Esophagus muscularis mucosa (tissue), 4 donors: Measurements from ENCODE around the gene LRMDA. TPM values are rescaled to one million over a fixed set of nuclear protein-coding genes. Genes with fewer than 3 reads are reported as not detected.

Experiments used
- DNase-seq: peaks from one replicate; pipeline ENCODE4 v3.0.0-alpha.2; 2017; ENCODE audit errors: extremely low spot score
- H3K27ac ChIP-seq, 4 donors: fragments of 200-600 bp; sonication (generic); replicated peaks in 1 of 4; 1 replicate in 3 of 4; 2 replicates in 1 of 4; pipeline ENCODE4 v1.5.1; 2016 to 2019; ENCODE audit warnings: mild to moderate bottlenecking in 1 of 4
- H3K27me3 ChIP-seq, 4 donors: fragments of 200-600 bp; sonication (generic); one replicate each; pipeline versions ENCODE4 v1.5.1 to v1.6.0; 2016 to 2019
- H3K36me3 ChIP-seq, 4 donors: fragments of 200-600 bp; sonication (generic); one replicate each; pipeline ENCODE4 v1.5.1; 2016 to 2019
- H3K4me1 ChIP-seq, 4 donors: fragments of 200-600 bp; sonication (generic); one replicate each; pipeline ENCODE4 v1.5.1; 2016 to 2019
- H3K4me3 ChIP-seq, 4 donors: fragments of 200-600 bp; sonication (generic); 1 replicate in 2 of 4; 2 replicates in 2 of 4; pipeline ENCODE4 v1.5.1; 2016 to 2019; ENCODE audit warnings: mild to moderate bottlenecking in 4 of 4, moderate library complexity in 1 of 4
- H3K9me3 ChIP-seq, 4 donors: fragments of 200-600 bp; sonication (generic); 1 replicate in 3 of 4; 2 replicates in 1 of 4; pipeline ENCODE4 v1.5.1; 2016 to 2019
- CTCF ChIP-seq, 3 experiments: fragments of 200-600 bp in 2 of 3; fragments of 450-650 bp in 1 of 3; sonication (generic) in 2 of 3; IDR thresholded peaks; one replicate each; pipeline ENCODE4 v1.5.1; 2017 to 2019; ENCODE audit warnings: antibody characterized with exemption in 3 of 3, mild to moderate bottlenecking in 2 of 3, moderate library complexity in 1 of 3
- EP300 ChIP-seq: sonication (generic); formaldehyde crosslinking; IDR thresholded peaks from one replicate; pipeline ENCODE4 v1.6.1; 2017; ENCODE audit warnings: antibody characterized with exemption
- POLR2A ChIP-seq: fragments of 450-650 bp; IDR thresholded peaks from one replicate; pipeline ENCODE4 v1.6.1; 2017; ENCODE audit warnings: antibody characterized with exemption, moderate library complexity, mild to moderate bottlenecking, low read depth
- POLR2AphosphoS5 ChIP-seq, 2 donors: sonication (generic); formaldehyde crosslinking; IDR thresholded peaks; one replicate each; pipeline ENCODE4 v1.6.1; 2017; ENCODE audit warnings: antibody characterized with exemption in 2 of 2
- whole genome bisulfite sequencing: methylation state at CpG from one replicate; pipeline ENCODE4 v1.1.5; 2018; 5-methylcytosine and 5-hydroxymethylcytosine counted together
- intact Hi-C: fragments of 100-400 bp; cut with DNase I; formaldehyde crosslinking; loops from one replicate; pipeline ENCODE4 v1.15.1; 2023
- total RNA-seq, 4 donors: library from RNA; depleted of rRNA; stranded (reverse); fragments of >200 nt; gene quantifications; one replicate each; pipeline versions ENCODE4 v1.1.0 to v1.2.1, GENCODE V29; 2016

The LRMDA gene
- total RNA-seq, 4 donors from 2014 or later, result 14.3 to 34.9 (median 26.5) TPM

- Histone ChIP-seq H3K4me3 (no peak overlapping the region), H3K27me3 (no peaks in the 10 kb centered on the region), H3K27ac (no peak overlapping the region), H3K4me1 (peaks cover 0 to 16% (median 5%) of the 10 kb centered on the region in 4 donors), H3K36me3 (no peaks in the 10 kb centered on the region), H3K9me3 (no peaks in the 10 kb centered on the region)
- 91% methylated on average over 5 of the region's 5 CpGs for WGBS
- intact Hi-C loops, result no loop called here
- TF ChIP-seq POLR2A (no peak), EP300 (no peak), POLR2AphosphoS5 (IDR thresholded peaks at IDR 0.05) (no peak), CTCF (IDR thresholded peaks at IDR 0.05) (no peak)
- peak; percentile 14 for DNase-seq
Observed at GRCh38 chr10:75807456-75807855, 376.0 kb downstream of the LRMDA start.

GRCh38 chr10:75809003-75809402 is 377.6 kb downstream of the LRMDA start:
- no peaks in the 10 kb centered on the region for H3K27me3 ChIP-seq
- peak; percentile 57 for DNase-seq
- H3K27ac ChIP-seq, result no peak overlapping the region
- no peak overlapping the region for H3K4me3 ChIP-seq
- H3K9me3 ChIP-seq, result no peaks in the 10 kb centered on the region
- intact Hi-C loops, result no loop called here
- no peaks in the 10 kb centered on the region for H3K36me3 ChIP-seq
- 100% methylated on average over 3 of the region's 3 CpGs for WGBS
- H3K4me1 ChIP-seq, result peaks cover 0 to 5% (median under 1%) of the 10 kb centered on the region in 4 donors
- TF ChIP-seq POLR2A (no peak), EP300 (no peak), POLR2AphosphoS5 (IDR thresholded peaks at IDR 0.05) (no peak), CTCF (IDR thresholded peaks at IDR 0.05) (no peak)

- Histone ChIP-seq H3K27me3 (no peaks in the 10 kb centered on the region), H3K9me3 (no peaks in the 10 kb centered on the region), H3K36me3 (no peaks in the 10 kb centered on the region), H3K4me1 (no peaks in the 10 kb centered on the region), H3K4me3 (no peak overlapping the region), H3K27ac (no peak overlapping the region)
- TF ChIP-seq POLR2A (no peak), EP300 (no peak), POLR2AphosphoS5 (IDR thresholded peaks at IDR 0.05) (no peak), CTCF (IDR thresholded peaks at IDR 0.05) (no peak)
- DNase-seq, result peak; percentile 26
- intact Hi-C loops, result no loop called here
Observed at GRCh38 chr10:75814014-75814413, 382.6 kb downstream of the LRMDA start.

DNA sequence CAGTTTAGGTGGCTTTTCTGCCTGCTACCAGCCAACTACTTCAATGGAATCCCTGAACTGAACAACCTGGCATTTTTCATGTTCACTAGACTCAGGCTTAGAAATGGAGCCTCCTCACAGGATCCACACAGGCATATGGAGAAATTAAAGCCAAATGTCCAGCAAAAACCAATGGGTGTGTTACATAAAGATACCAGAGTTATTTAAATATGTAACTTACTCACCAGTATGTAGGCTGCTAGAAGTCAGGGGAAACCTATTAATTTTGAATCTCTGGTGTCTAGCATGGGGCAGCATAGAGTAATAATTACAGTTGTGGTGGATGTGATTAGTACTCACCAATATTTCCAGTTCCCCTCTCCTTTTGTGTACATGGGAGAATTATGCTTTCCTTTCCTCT is 383.6 kb downstream of the LRMDA start:
- H3K36me3 ChIP-seq, result no peaks in the 10 kb centered on the region
- DNase-seq, result peak; percentile 19
- H3K27me3 ChIP-seq, result no peaks in the 10 kb centered on the region
- H3K4me1 ChIP-seq, result no peaks in the 10 kb centered on the region
- no peaks in the 10 kb centered on the region for H3K9me3 ChIP-seq
- TF ChIP-seq CTCF (IDR thresholded peaks at IDR 0.05) (no peak), POLR2AphosphoS5 (IDR thresholded peaks at IDR 0.05) (no peak), POLR2A (no peak), EP300 (no peak)
- intact Hi-C loops, result no loop called here
- no peak overlapping the region for H3K4me3 ChIP-seq
- no peak overlapping the region for H3K27ac ChIP-seq

- TF ChIP-seq POLR2A (no peak), EP300 (no peak), CTCF (IDR thresholded peaks at IDR 0.05) (no peak), POLR2AphosphoS5 (IDR thresholded peaks at IDR 0.05) (no peak)
- H3K27me3 ChIP-seq, result no peaks in the 10 kb centered on the region
- H3K27ac ChIP-seq, result no peak overlapping the region
- 61% methylated on average over 2 of the region's 2 CpGs for WGBS
- intact Hi-C loops, result no loop called here
- H3K4me1 ChIP-seq, result no peaks in the 10 kb centered on the region
- H3K4me3 ChIP-seq, result no peak overlapping the region
- no peaks in the 10 kb centered on the region for H3K9me3 ChIP-seq
- no peaks in the 10 kb centered on the region for H3K36me3 ChIP-seq
- DNase-seq, result no peak
Observed at GRCh38 chr10:75817198-75817597, 385.8 kb downstream of the LRMDA start.
